Activated CD4-positive, alpha-beta memory T cell treated with anti-CD3 and anti-CD28 coated beads for 36 hours (primary cell): ENCODE measurements around the gene ZNF853. TPM values are rescaled to one million over a fixed set of nuclear protein-coding genes. Genes with fewer than 3 reads are reported as not detected.

Experiments used
- CTCF ChIA-PET: fragments of 350-600 bp; sonication (Branson Sonifier 250); formaldehyde crosslinking; loops from one replicate; lab custom pipeline; 2021; ENCODE audit warnings: antibody characterized with exemption, inconsistent platforms; lab: Charles Lee
- POLR2A ChIA-PET: fragments of 350-600 bp; sonication (Branson Sonifier 250); formaldehyde crosslinking; loops from one replicate; lab custom pipeline; 2021; ENCODE audit warnings: antibody characterized with exemption; lab: Charles Lee
- DNase-seq: peaks from one replicate; pipeline ENCODE4 v3.0.0-alpha.2; 2020
- H3K27ac Mint-ChIP-seq: one replicate; pipeline ENCODE4 v1.8.0; 2021; ENCODE audit warnings: mixed read lengths
- H3K27me3 Mint-ChIP-seq: one replicate; pipeline ENCODE4 v1.8.0; 2021; ENCODE audit warnings: mixed read lengths
- H3K36me3 Mint-ChIP-seq: one replicate; pipeline ENCODE4 v1.8.0; 2021; ENCODE audit warnings: mixed read lengths
- H3K4me1 Mint-ChIP-seq: one replicate; pipeline ENCODE4 v1.8.0; 2021; ENCODE audit warnings: low read depth, mixed read lengths
- H3K4me3 Mint-ChIP-seq: one replicate; pipeline ENCODE4 v1.8.0; 2021; ENCODE audit warnings: mild to moderate bottlenecking, mixed read lengths
- H3K9me3 Mint-ChIP-seq: one replicate; pipeline ENCODE4 v1.8.0; 2021; ENCODE audit warnings: mixed read lengths
- intact Hi-C: fragments of 100-400 bp; cut with micrococcal nuclease; formaldehyde crosslinking; loops from one replicate; pipeline ENCODE4 v1.15.1; 2023
- total RNA-seq, 2 experiments: library from RNA; stranded (reverse); gene quantifications; one replicate each; pipeline ENCODE4 v1.2.3, GENCODE V29; 2021

ZNF853 gene
- total RNA-seq, 2 experiments from 2014 or later = 0.99 to 1.2 TPM

DNA sequence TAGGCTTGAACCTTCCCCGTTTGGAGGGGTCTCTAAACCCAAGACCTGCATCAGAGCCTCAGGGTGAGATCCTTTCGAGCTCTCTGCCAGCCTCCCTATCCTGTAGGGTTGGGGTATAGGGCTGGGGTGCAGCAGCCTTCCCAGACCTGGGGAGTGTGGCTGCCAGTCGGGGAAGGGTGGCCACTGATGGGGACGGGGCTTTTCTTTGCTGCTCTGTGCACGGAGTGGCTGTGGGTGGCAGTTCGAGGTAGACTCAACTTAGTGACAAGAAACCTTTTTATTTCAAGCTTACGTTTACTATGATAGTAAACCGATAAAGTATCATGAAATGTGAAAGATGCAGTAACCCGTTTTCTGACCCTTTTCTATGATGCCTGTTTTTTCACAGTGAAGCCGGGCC is 34.7 kb downstream of the ZNF853 start:
- no peak overlapping the region for H3K27ac Mint-ChIP-seq
- H3K9me3 Mint-ChIP-seq = peaks cover 9% of the 10 kb centered on the region
- H3K4me1 Mint-ChIP-seq = no peaks in the 10 kb centered on the region
- CTCF ChIA-PET = no interaction called here
- POLR2A ChIA-PET = no interaction called here
- no peak overlapping the region for H3K4me3 Mint-ChIP-seq
- H3K27me3 Mint-ChIP-seq = no peaks in the 10 kb centered on the region
- intact Hi-C loops = no loop called here
- DNase-seq = no peak
- peaks cover 39% of the 10 kb centered on the region for H3K36me3 Mint-ChIP-seq

DNA sequence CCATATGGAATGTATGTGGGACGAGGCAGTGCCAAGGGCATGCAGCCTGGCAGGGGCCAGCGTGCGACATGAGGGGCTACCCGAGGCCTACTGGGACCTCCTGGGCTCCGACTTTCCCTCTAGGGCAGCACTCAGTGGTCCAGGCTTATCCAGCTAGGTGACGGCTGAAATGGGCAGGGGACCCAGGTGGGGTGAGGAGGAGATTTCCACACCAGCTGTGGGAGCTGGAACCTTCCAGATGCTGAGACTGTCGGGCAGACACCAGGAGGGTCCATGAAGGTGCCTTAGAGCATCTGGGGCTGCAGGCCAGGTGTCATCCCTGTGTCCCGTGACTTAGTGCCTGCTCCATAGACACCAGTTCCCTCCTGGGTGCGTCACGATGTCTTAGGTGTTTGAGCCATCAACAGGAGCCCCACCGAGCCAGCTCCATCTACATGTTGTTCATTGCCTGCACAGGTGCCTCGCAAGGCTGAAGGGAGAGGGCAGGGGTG is 35.2 kb downstream of the ZNF853 start:
- peaks cover 44% of the 10 kb centered on the region for H3K36me3 Mint-ChIP-seq
- no peak for DNase-seq
- CTCF ChIA-PET = no interaction called here
- peaks cover 9% of the 10 kb centered on the region for H3K9me3 Mint-ChIP-seq
- POLR2A ChIA-PET = no interaction called here
- H3K27ac Mint-ChIP-seq = no peak overlapping the region
- intact Hi-C loops = no loop called here
- H3K4me1 Mint-ChIP-seq = no peaks in the 10 kb centered on the region
- no peaks in the 10 kb centered on the region for H3K27me3 Mint-ChIP-seq
- H3K4me3 Mint-ChIP-seq = no peak overlapping the region

DNA sequence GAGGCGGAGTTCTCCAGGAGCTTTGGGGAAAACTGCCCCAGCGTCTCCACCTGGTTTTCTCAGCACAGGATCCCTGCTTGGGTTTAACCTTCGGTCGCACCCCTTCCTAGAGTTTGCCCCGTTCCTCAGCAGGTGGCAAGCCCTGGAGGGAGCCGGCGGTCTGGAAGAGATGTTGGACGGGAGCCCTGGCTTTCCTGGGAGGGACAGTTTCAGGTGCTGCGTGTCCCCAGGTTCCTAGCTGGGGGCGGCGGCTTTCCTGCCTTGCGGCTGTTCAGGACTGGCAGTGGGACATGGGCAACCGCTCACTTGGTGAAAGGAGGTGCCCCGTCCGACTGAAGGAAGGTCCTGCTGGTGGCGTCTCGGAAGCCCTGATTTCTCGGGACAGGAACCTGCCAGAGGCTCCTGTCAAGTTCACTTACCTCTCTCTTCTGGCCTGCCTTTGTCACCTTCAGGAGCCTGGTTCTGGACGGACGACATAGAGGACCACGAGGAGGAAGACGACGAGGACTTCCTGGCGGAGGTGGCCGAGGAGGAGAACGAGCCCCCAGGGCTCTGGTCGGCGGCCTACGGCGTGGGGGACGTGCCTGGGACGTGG is 36.5 kb downstream of the ZNF853 start:
- no peaks in the 10 kb centered on the region for H3K27me3 Mint-ChIP-seq
- intact Hi-C loops = no loop called here
- peaks cover 9% of the 10 kb centered on the region for H3K9me3 Mint-ChIP-seq
- H3K4me1 Mint-ChIP-seq = no peaks in the 10 kb centered on the region
- ChIA-PET POLR2A (interaction anchor here (1.0 kb wide), 1 partner anchor 14 kb away, joined by 3 read pairs; no protein-coding TSS in a partner anchor), CTCF (interaction anchor here (0.6 kb wide), 1 partner anchor 22 kb away, joined by 3 read pairs; no protein-coding TSS in a partner anchor)
- no peak overlapping the region for H3K4me3 Mint-ChIP-seq
- peaks cover 41% of the 10 kb centered on the region for H3K36me3 Mint-ChIP-seq
- H3K27ac Mint-ChIP-seq = no peak overlapping the region
- DNase-seq = no peak

DNA sequence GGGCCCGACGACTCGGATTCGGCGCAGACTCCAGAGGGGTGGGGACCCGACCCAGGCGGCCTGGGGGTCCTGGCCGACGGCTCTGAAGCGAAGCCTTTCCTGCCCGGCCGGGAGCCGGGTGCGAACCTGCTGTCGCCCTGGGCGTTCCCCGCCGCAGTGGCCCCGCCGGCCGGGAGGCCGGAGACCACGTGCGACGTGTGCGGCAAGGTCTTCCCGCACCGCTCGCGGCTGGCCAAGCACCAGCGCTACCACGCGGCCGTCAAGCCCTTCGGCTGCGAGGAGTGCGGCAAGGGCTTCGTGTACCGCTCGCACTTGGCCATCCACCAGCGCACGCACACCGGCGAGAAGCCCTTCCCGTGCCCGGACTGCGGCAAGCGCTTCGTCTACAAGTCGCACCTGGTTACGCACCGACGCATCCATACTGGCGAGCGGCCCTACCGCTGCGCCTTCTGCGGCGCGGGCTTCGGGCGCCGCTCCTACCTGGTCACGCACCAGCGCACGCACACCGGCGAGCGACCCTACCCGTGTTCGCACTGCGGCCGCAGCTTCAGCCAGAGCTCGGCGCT is 37.1 kb downstream of the ZNF853 start:
- Mint-ChIP-seq H3K4me1 (no peaks in the 10 kb centered on the region), H3K9me3 (peaks cover 9% of the 10 kb centered on the region), H3K27me3 (no peaks in the 10 kb centered on the region), H3K27ac (no peak overlapping the region), H3K36me3 (peaks cover 41% of the 10 kb centered on the region), H3K4me3 (no peak overlapping the region)
- no peak for DNase-seq
- intact Hi-C loops = no loop called here
- ChIA-PET CTCF (no interaction called here), POLR2A (no interaction called here)

DNA sequence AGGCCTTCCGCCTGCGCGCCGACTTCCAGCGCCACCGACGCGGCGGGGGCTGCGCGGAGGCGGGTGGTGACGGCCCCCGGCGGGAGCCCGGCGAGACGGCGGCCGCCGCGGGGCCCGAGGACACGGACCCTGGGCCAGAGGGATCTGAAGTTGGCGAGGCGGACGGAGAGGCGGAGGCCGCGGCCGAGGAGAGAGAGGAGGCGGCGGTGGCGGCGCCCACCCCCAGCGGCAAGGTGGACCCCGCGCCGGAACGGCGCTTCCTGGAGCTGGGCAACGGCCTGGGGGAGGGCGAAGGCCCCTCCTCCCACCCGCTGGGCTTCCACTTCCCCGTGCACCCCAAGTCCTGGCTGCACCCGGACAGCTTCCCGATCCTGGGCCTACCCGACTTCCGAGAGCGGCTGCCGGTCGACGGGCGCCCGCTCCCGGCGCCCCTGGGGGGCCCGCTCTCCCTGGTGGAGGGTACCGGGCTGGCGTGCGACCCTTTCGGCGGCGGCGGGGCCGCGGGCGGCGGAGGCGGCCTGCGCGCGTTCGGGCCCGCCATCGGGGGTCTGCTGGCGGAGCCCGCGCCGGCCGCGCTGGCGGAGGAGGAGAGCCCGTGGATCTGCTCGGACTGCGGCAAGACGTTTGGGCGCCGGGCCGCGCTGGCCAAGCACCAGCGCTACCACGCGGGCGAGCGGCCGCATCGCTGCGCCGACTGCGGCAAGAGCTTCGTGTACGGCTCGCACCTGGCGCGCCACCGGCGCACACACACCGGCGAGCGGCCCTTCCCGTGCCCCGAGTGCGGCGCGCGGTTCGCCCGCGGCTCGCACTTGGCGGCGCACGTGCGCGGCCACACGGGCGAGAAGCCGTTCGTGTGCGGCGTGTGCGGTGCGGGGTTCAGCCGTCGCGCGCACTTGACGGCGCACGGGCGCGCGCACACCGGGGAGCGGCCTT is 37.9 kb downstream of the ZNF853 start:
- ChIA-PET POLR2A (no interaction called here), CTCF (no interaction called here)
- intact Hi-C loops = no loop called here
- H3K27ac Mint-ChIP-seq = no peak overlapping the region
- H3K9me3 Mint-ChIP-seq = peaks cover 9% of the 10 kb centered on the region
- no peak overlapping the region for H3K4me3 Mint-ChIP-seq
- peaks cover 36% of the 10 kb centered on the region for H3K36me3 Mint-ChIP-seq
- DNase-seq = no peak
- no peaks in the 10 kb centered on the region for H3K4me1 Mint-ChIP-seq
- no peaks in the 10 kb centered on the region for H3K27me3 Mint-ChIP-seq

DNA sequence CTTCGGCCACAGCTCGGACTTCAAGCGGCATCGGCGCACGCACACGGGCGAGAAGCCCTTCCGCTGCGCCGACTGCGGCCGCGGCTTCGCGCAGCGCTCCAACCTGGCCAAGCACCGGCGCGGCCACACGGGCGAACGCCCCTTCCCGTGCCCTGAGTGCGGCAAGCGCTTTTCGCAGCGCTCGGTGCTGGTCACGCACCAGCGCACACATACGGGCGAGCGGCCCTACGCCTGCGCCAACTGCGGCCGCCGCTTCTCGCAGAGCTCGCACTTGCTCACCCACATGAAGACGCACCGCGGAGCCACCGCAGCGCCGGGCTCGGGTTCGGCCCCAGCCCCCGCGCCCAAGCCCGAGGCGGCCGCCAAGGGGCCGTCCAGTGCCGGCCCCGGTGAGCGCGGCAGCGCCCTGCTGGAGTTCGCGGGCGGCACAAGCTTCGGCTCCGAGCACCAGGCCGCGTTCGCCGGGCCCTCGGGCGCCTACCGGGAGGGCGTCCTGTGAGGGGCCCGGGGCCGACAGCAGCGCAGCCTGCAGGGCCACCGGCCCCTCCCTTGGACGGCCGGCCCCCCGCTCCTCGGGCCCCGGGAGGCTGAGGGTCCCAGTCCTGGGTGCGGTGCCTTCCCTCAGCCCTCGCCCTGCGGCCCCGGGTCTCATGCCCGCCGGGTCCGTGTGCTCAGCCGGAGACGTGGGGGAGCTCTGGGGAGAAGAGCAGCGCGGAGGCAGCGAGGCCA is 38.9 kb downstream of the ZNF853 start:
- DNase-seq = no peak
- ChIA-PET POLR2A (no interaction called here), CTCF (no interaction called here)
- Mint-ChIP-seq H3K4me1 (no peaks in the 10 kb centered on the region), H3K9me3 (peaks cover 9% of the 10 kb centered on the region), H3K4me3 (no peak overlapping the region), H3K36me3 (peaks cover 36% of the 10 kb centered on the region), H3K27ac (no peak overlapping the region), H3K27me3 (no peaks in the 10 kb centered on the region)
- intact Hi-C loops = no loop called here

DNA sequence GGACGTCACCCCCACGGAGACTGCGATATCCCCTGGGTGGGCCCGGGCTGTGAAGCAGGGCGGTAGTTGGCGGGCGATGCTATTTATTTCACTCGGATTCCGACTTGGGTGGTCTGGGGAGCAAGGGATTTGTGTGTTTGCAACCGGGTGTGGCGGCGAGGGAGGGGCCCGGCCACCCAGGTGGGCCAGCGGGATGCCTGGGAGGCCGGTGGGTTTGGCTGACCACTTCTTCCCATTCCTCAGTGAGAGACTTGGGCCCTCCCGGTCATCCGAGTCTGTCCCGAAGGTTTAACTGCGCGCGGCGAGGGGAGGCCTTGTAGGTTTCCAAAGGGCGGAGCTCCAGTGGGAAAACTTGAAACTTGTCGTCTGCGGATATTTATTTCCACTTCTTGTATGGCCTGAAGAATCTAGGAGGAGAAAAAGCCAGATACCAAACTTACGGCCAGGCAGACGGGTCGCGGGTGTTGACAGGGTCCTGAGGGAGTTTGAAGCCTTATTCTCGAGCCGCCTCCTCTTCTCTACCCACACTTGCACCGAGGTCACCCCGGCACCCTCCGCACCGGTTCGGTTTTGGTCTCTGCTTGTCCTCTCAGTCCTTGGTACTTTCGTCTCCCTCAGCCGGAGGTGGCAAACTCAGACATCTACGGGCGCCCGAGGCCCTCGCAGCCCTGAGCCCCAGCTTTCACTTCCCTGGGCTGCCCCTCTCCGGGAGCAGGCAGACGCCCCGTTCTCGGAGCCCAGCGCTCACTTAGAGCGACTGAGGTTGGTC is 39.6 kb downstream of the ZNF853 start:
- no peaks in the 10 kb centered on the region for H3K4me1 Mint-ChIP-seq
- no peak overlapping the region for H3K27ac Mint-ChIP-seq
- intact Hi-C loops = no loop called here
- ChIA-PET CTCF (no interaction called here), POLR2A (no interaction called here)
- H3K27me3 Mint-ChIP-seq = no peaks in the 10 kb centered on the region
- H3K4me3 Mint-ChIP-seq = no peak overlapping the region
- DNase-seq = no peak
- peaks cover 32% of the 10 kb centered on the region for H3K36me3 Mint-ChIP-seq
- H3K9me3 Mint-ChIP-seq = peaks cover 9% of the 10 kb centered on the region

DNA sequence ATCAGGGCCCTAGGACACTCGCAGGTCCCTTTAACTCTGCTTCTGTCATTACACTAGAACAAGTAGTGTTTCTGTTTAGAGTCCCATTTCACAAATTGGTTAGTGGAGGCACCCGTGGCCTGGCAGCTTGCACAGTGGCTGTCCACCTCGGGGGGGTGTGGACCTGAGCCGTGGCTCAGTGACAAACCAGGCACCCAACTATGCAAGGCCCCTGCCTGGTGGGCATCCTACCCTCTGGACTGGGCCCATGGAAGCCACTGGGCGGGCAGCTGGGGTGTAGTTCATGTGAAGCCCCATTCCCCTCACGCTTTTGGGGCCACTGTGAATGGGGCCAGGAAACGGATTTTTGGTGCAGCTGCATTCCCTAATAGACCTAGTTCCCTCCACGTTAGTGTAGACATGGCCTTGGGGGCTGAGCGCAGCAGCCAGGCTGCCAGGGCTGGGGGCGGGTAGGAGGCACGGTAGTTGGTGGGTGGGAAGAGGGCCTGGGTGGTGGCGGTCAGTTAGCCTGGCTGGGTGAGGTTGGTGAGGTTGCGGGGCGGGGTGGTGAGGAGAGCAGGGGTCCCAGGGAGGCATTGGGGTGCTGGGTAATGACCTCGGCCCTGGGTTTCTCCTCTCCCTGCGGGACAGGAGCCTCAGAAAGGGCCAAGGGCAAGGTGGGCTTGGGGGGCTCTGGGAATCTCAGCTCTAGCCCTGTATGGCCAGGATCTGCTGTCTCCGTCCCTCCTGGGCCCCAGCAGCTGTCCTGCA is 40.4 kb downstream of the ZNF853 start:
- H3K27me3 Mint-ChIP-seq = no peaks in the 10 kb centered on the region
- intact Hi-C loops = no loop called here
- DNase-seq = no peak
- H3K4me1 Mint-ChIP-seq = no peaks in the 10 kb centered on the region
- H3K27ac Mint-ChIP-seq = no peak overlapping the region
- peaks cover 24% of the 10 kb centered on the region for H3K36me3 Mint-ChIP-seq
- no peak overlapping the region for H3K4me3 Mint-ChIP-seq
- H3K9me3 Mint-ChIP-seq = peaks cover 4% of the 10 kb centered on the region
- ChIA-PET POLR2A (no interaction called here), CTCF (no interaction called here)

DNA sequence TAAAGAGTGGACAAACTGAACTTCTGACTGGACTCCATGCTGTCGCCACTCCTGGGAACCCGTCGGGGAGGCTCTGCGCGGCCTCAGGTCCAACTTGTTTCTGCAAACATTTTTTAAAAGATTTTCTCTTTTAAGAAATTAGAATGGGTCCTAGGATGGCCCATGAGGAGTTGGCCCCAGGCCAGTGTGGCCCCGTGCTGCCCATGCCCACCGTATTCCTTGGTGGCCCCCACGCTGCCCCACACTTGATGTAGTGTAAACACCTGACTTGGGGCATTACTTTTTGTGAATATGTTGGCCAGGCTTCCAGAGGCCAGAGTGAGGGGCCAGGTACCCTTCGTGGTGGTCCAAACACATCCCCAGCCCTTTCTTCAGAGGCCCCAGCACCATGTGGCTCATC is 41.0 kb downstream of the ZNF853 start:
- Mint-ChIP-seq H3K9me3 (peaks cover 3% of the 10 kb centered on the region), H3K36me3 (peaks cover 18% of the 10 kb centered on the region), H3K27ac (no peak overlapping the region), H3K27me3 (no peaks in the 10 kb centered on the region), H3K4me3 (no peak overlapping the region), H3K4me1 (no peaks in the 10 kb centered on the region)
- POLR2A ChIA-PET = no interaction called here
- no peak for DNase-seq
- CTCF ChIA-PET = no interaction called here
- intact Hi-C loops = no loop called here

DNA sequence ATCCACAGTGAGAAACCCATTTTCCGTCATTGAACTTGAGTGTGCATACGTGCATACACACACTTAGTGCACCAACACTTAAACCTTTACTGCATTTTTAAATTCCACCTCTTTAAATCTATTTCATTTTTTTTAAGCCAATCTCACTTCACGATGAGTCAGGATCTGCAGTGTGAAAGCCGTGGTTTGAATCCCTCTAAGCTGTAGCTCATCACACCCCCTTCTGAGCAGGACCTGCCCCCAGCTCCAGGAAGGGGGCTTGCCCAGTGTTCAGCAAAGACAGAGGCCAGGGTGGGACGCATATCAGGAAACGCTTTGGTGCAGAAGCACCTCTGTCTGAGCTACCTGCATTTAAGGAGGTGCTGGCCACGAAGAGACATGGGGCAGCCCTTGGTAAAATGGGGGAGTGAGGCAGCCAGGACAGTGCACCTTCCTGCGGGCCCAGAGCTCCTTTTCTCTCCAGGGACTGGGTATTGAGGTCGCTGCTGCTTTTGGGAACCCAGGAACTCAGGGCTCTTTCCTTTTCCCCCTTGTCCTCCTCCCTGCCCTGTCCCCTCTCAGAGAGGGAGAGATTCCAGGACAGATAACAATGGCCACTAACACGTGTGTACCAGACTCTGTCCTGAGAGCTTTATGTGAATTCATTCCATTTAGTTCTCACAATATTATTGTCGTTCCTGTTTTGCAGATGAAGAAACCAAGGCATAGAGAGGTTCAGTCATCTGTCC is 43.4 kb downstream of the ZNF853 start:
- intact Hi-C loops = no loop called here
- Mint-ChIP-seq H3K27ac (no peak overlapping the region), H3K4me1 (no peaks in the 10 kb centered on the region), H3K36me3 (peaks cover 10% of the 10 kb centered on the region), H3K4me3 (no peak overlapping the region), H3K27me3 (no peaks in the 10 kb centered on the region), H3K9me3 (peaks cover 3% of the 10 kb centered on the region)
- POLR2A ChIA-PET = no interaction called here
- no peak for DNase-seq
- CTCF ChIA-PET = interaction anchor here (1.6 kb wide), 1 partner anchor 10 kb away, joined by 3 read pairs; no protein-coding TSS in a partner anchor
